ENCODE measurements around the gene ZNF157.
A peak's percentile ranks its signal among the peaks of the same experiment; 100 is the strongest.
"Not testable (repeated sequence)": the region's sequence is repeated elsewhere in the genome, so short reads cannot be mapped to it uniquely, and the experiment has no call there.

The ZNF157 gene

GRCh38 chrX:47332729-47333128 lies 37.6 kb upstream of the ZNF157 start:
- not testable (repeated sequence) for H3K18ac ChIP-seq (ENCODE audit: low read depth in 1 of 2, low read length in 2 of 2); H2BK15ac ChIP-seq (ENCODE audit: low read depth, poor library complexity, severe bottlenecking); H2BK120ac ChIP-seq (ENCODE audit: low read depth, low read length); H3K4me2 ChIP-seq (ENCODE audit: low read length, poor library complexity, severe bottlenecking); H3K9me3 ChIP-seq (ENCODE audit: control insufficient read depth, low read length); H3K79me1 ChIP-seq (replicated peaks; ENCODE audit: low read length, poor library complexity, severe bottlenecking); H2BK5ac ChIP-seq (ENCODE audit: low read depth, low read length, poor library complexity, severe bottlenecking); H3K9ac ChIP-seq (ENCODE audit: low read length); H2BK12ac ChIP-seq (ENCODE audit: low read length in 2 of 2); H3K4ac ChIP-seq (ENCODE audit: low read depth in 1 of 2, low read length in 2 of 2); H3K36me3 ChIP-seq (ENCODE audit: control insufficient read depth in 1 of 2, insufficient read depth in 2 of 2, low read depth in 1 of 2, low read length in 2 of 2); H3K4me1 ChIP-seq (ENCODE audit: control insufficient read depth, insufficient read depth, low read depth, low read length); H4K8ac ChIP-seq (ENCODE audit: low read length); H3K14ac ChIP-seq (ENCODE audit: low read length in 2 of 2); H3K4me3 ChIP-seq (ENCODE audit: insufficient read depth in 1 of 2, low read depth in 1 of 2, low read length in 2 of 2); DNase-seq; H4K91ac ChIP-seq (ENCODE audit: low read length); H3K27ac ChIP-seq (ENCODE audit: low read length, poor library complexity, severe bottlenecking); H2AK5ac ChIP-seq (ENCODE audit: low read length, severe bottlenecking); H3K23ac ChIP-seq (ENCODE audit: low read length in 2 of 2); H2AFZ ChIP-seq (ENCODE audit: low read depth, low read length)
- WGBS = 100% methylated on average over 5 of the region's 5 CpGs
- peaks cover 0 to 11% of the 10 kb centered on the region in 2 experiments for H3K27me3 ChIP-seq (ENCODE audit: control insufficient read depth in 1 of 2, insufficient read depth in 1 of 2, low read length in 2 of 2)

GRCh38 chrX:47351706-47352105 lies 18.7 kb upstream of the ZNF157 start:
- no peak overlapping the region for H3K18ac ChIP-seq (ENCODE audit: low read depth in 1 of 2, low read length in 2 of 2)
- H2BK5ac ChIP-seq (ENCODE audit: low read depth, low read length, poor library complexity, severe bottlenecking) = no peak overlapping the region
- peak; percentile 6 for DNase-seq
- no peak overlapping the region for H3K4me3 ChIP-seq (ENCODE audit: insufficient read depth in 1 of 2, low read depth in 1 of 2, low read length in 2 of 2)
- H3K4me1 ChIP-seq (ENCODE audit: control insufficient read depth, insufficient read depth, low read depth, low read length) = no peaks in the 10 kb centered on the region
- H2BK12ac ChIP-seq (ENCODE audit: low read length in 2 of 2) = no peak overlapping the region
- no peak overlapping the region for H3K27ac ChIP-seq (ENCODE audit: low read length, poor library complexity, severe bottlenecking)
- no peak overlapping the region for H3K4me2 ChIP-seq (ENCODE audit: low read length, poor library complexity, severe bottlenecking)
- H2BK120ac ChIP-seq (ENCODE audit: low read depth, low read length) = no peak overlapping the region
- no peak overlapping the region for H2BK15ac ChIP-seq (ENCODE audit: low read depth, poor library complexity, severe bottlenecking)
- no peak overlapping the region for H3K4ac ChIP-seq (ENCODE audit: low read depth in 1 of 2, low read length in 2 of 2)
- no peak overlapping the region for H2AFZ ChIP-seq (ENCODE audit: low read depth, low read length)
- H3K23ac ChIP-seq (ENCODE audit: low read length in 2 of 2) = no peak overlapping the region
- no peak overlapping the region for H2AK5ac ChIP-seq (ENCODE audit: low read length, severe bottlenecking)
- WGBS = 73% methylated on average over 2 of the region's 4 CpGs
- H3K27me3 ChIP-seq (ENCODE audit: control insufficient read depth in 1 of 2, insufficient read depth in 1 of 2, low read length in 2 of 2) = no peaks in the 10 kb centered on the region
- H3K14ac ChIP-seq (ENCODE audit: low read length in 2 of 2) = no peak overlapping the region
- peaks cover 5% of the 10 kb centered on the region for H3K9me3 ChIP-seq (ENCODE audit: control insufficient read depth, low read length)
- no peak overlapping the region for H4K8ac ChIP-seq (ENCODE audit: low read length)
- no peaks in the 10 kb centered on the region for H3K79me1 ChIP-seq (replicated peaks; ENCODE audit: low read length, poor library complexity, severe bottlenecking)
- no peak overlapping the region for H3K9ac ChIP-seq (ENCODE audit: low read length)
- H3K36me3 ChIP-seq (ENCODE audit: control insufficient read depth in 1 of 2, insufficient read depth in 2 of 2, low read depth in 1 of 2, low read length in 2 of 2) = no peaks in the 10 kb centered on the region
- H4K91ac ChIP-seq (ENCODE audit: low read length) = no peak overlapping the region

- no peak overlapping the region for H2BK5ac ChIP-seq (ENCODE audit: low read depth, low read length, poor library complexity, severe bottlenecking)
- H3K23ac ChIP-seq (ENCODE audit: low read length in 2 of 2) = no peak overlapping the region
- no peaks in the 10 kb centered on the region for H3K27me3 ChIP-seq (ENCODE audit: control insufficient read depth in 1 of 2, insufficient read depth in 1 of 2, low read length in 2 of 2)
- no peak overlapping the region for H3K4me3 ChIP-seq (ENCODE audit: insufficient read depth in 1 of 2, low read depth in 1 of 2, low read length in 2 of 2)
- H3K4me1 ChIP-seq (ENCODE audit: control insufficient read depth, insufficient read depth, low read depth, low read length) = peaks cover 1% of the 10 kb centered on the region
- H3K4me2 ChIP-seq (ENCODE audit: low read length, poor library complexity, severe bottlenecking) = no peak overlapping the region
- H3K9me3 ChIP-seq (ENCODE audit: control insufficient read depth, low read length) = no peaks in the 10 kb centered on the region
- 95% methylated on average over 3 of the region's 5 CpGs for WGBS
- no peak overlapping the region for H3K14ac ChIP-seq (ENCODE audit: low read length in 2 of 2)
- no peak overlapping the region for H3K18ac ChIP-seq (ENCODE audit: low read depth in 1 of 2, low read length in 2 of 2)
- H4K91ac ChIP-seq (ENCODE audit: low read length) = no peak overlapping the region
- H2BK15ac ChIP-seq (ENCODE audit: low read depth, poor library complexity, severe bottlenecking) = no peak overlapping the region
- peak overlapping the region; percentile 61 for H2AK5ac ChIP-seq (ENCODE audit: low read length, severe bottlenecking)
- DNase-seq = no peak
- no peaks in the 10 kb centered on the region for H3K36me3 ChIP-seq (ENCODE audit: control insufficient read depth in 1 of 2, insufficient read depth in 2 of 2, low read depth in 1 of 2, low read length in 2 of 2)
- no peak overlapping the region for H3K27ac ChIP-seq (ENCODE audit: low read length, poor library complexity, severe bottlenecking)
- no peak overlapping the region for H3K9ac ChIP-seq (ENCODE audit: low read length)
- no peak overlapping the region for H2BK120ac ChIP-seq (ENCODE audit: low read depth, low read length)
- H2AFZ ChIP-seq (ENCODE audit: low read depth, low read length) = no peak overlapping the region
- no peak overlapping the region for H3K4ac ChIP-seq (ENCODE audit: low read depth in 1 of 2, low read length in 2 of 2)
- H2BK12ac ChIP-seq (ENCODE audit: low read length in 2 of 2) = no peak overlapping the region
- H3K79me1 ChIP-seq (replicated peaks; ENCODE audit: low read length, poor library complexity, severe bottlenecking) = no peaks in the 10 kb centered on the region
- no peak overlapping the region for H4K8ac ChIP-seq (ENCODE audit: low read length)
Observed at GRCh38 chrX:47358387-47359065, 11.9 kb upstream of the ZNF157 start.

DNA sequence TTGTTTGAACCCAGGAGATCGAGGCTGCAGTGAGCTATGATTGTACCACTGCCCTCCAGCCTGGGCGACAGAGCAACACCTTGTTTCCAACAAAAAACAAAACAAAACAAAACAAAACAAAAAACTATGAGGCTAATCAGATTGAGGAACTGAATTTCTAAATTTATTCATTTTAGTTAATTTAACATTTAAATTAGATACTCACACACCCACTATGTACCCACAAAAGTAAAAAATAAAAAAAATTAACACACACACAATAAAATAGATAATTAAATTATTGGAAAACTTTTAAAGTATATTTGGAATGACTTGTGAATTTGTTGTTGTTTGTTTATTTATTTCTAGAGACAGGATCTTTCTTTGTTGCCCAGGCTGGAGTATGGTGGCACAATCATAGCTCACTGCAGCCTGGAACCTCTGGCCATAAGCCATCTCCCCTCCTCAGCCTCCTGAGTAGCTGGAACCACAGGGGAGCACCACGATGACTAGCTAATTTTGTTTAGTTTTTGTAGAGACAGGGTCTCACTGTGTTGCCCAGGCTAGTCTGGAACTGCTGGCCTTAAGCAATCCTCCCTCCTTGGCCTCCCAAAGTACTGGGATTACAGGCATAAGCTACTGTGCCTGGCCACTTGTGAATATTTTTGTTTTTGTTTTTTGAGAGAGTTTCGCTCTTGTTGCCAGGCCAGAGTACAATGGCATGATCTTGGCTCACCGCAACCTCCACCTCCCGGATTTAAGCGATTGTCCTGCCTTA lies 9.8 kb upstream of the ZNF157 start:
- Histone ChIP-seq H3K9ac (ENCODE audit: low read length) (peak overlapping the region; percentile 84), H3K14ac (ENCODE audit: low read length in 2 of 2) (no peak overlapping the region), H2BK15ac (ENCODE audit: low read depth, poor library complexity, severe bottlenecking) (no peak overlapping the region), H3K36me3 (ENCODE audit: control insufficient read depth in 1 of 2, insufficient read depth in 2 of 2, low read depth in 1 of 2, low read length in 2 of 2) (no peaks in the 10 kb centered on the region), H3K4me3 (ENCODE audit: insufficient read depth in 1 of 2, low read depth in 1 of 2, low read length in 2 of 2) (no peak overlapping the region), H2AFZ (ENCODE audit: low read depth, low read length) (no peak overlapping the region), H3K4ac (ENCODE audit: low read depth in 1 of 2, low read length in 2 of 2) (peak overlapping the region in 1 of 2 experiments; percentile 15), H3K27me3 (ENCODE audit: control insufficient read depth in 1 of 2, insufficient read depth in 1 of 2, low read length in 2 of 2) (no peaks in the 10 kb centered on the region), H3K4me1 (ENCODE audit: control insufficient read depth, insufficient read depth, low read depth, low read length) (peaks cover 1% of the 10 kb centered on the region), H3K23ac (ENCODE audit: low read length in 2 of 2) (no peak overlapping the region), H2BK120ac (ENCODE audit: low read depth, low read length) (no peak overlapping the region), H3K27ac (ENCODE audit: low read length, poor library complexity, severe bottlenecking) (peak overlapping the region; percentile 91), H3K18ac (ENCODE audit: low read depth in 1 of 2, low read length in 2 of 2) (peak overlapping the region; percentile 33 to 73), H2BK5ac (ENCODE audit: low read depth, low read length, poor library complexity, severe bottlenecking) (peak overlapping the region; percentile 73), H2BK12ac (ENCODE audit: low read length in 2 of 2) (peak overlapping the region in 1 of 2 experiments; percentile 42), H4K91ac (ENCODE audit: low read length) (no peak overlapping the region), H4K8ac (ENCODE audit: low read length) (no peak overlapping the region), H3K4me2 (ENCODE audit: low read length, poor library complexity, severe bottlenecking) (no peak overlapping the region), H3K79me1 (replicated peaks; ENCODE audit: low read length, poor library complexity, severe bottlenecking) (no peaks in the 10 kb centered on the region), H2AK5ac (ENCODE audit: low read length, severe bottlenecking) (peak overlapping the region; percentile 85), H3K9me3 (ENCODE audit: control insufficient read depth, low read length) (no peaks in the 10 kb centered on the region)
- DNase-seq = no peak
- 93% methylated on average over 4 of the region's 7 CpGs for WGBS
